Daoy (cell line): Measurements from ENCODE around the gene ZNF333. TPM values are rescaled to one million over a fixed set of nuclear protein-coding genes. Genes with fewer than 3 reads are reported as not detected.

Experiments
- total RNA-seq: library from RNA; depleted of rRNA; stranded (reverse); fragments of >200 nt; shearing (Covaris generic); gene quantifications from 2 replicates; pipeline ENCODE4 v1.2.3, GENCODE V29; 2014; rRNA removed

The ZNF333 gene
- total RNA-seq, 1 experiment from 2014 or later = 7.1 TPM

Other genes starting within 250 kb of the ZNF333 start
- not detected in 2 replicates for gene PTGER1, start 214.7 kb upstream of the ZNF333 start, total RNA-seq
- gene GIPC1, start 193.9 kb upstream of the ZNF333 start, total RNA-seq = 71.9 and 107 TPM in 2 replicates
- 87.0 and 98.1 TPM in 2 replicates for gene DNAJB1, start 171.7 kb upstream of the ZNF333 start, total RNA-seq
- 33.1 and 39.1 TPM in 2 replicates for gene TECR, start 160.5 kb upstream of the ZNF333 start, total RNA-seq
- 388 and 435 TPM in 2 replicates for gene NDUFB7, start 118.0 kb upstream of the ZNF333 start, total RNA-seq
- 0.42 TPM in 1 of 2 replicates, not detected in the other for gene CLEC17A, start 107.0 kb upstream of the ZNF333 start, total RNA-seq
- gene ADGRE3, start 15.2 kb upstream of the ZNF333 start, total RNA-seq = not detected in 2 replicates
- 0.09 and 0.17 TPM in 2 replicates for gene ADGRE2, start 88.5 kb downstream of the ZNF333 start, total RNA-seq
- gene OR7A5, start 145.1 kb downstream of the ZNF333 start, total RNA-seq = not detected in 2 replicates
- gene OR7C1, start 145.1 kb downstream of the ZNF333 start, total RNA-seq = not detected in 2 replicates
- not detected in 2 replicates for gene OR7A10, start 158.9 kb downstream of the ZNF333 start, total RNA-seq
- gene OR7A17, start 196.1 kb downstream of the ZNF333 start, total RNA-seq = not detected in 2 replicates